Stimulated activated CD4-positive, alpha-beta T cell treated with anti-CD3 and anti-CD28 coated beads, Interleukin-12 subunit alpha, Interleukin-12 subunit beta, amount 100 ng/mL, for 48 hours (primary cell): ENCODE measurements around the gene EDN2.

Experiments
- DNase-seq, 3 donors: peaks; one replicate each; pipeline ENCODE4 v3.0.0-alpha.2; 2020; ENCODE audit warnings: low read depth in 2 of 3, low spot score in 1 of 3

The EDN2 gene

GRCh38 chr1:41483960-41484401 lies 502 bp downstream of the EDN2 start:
- no peak for DNase-seq

GRCh38 chr1:41483001-41483850 lies 1.3 kb downstream of the EDN2 start:
- DNase-seq, result no peak

GRCh38 chr1:41482001-41482765 lies 2.3 kb downstream of the EDN2 start:
- no peak for DNase-seq

GRCh38 chr1:41481109-41481775 lies 3.2 kb downstream of the EDN2 start:
- DNase-seq, result no peak

GRCh38 chr1:41480204-41481108 lies 4.0 kb downstream of the EDN2 start:
- DNase-seq, result no peak

GRCh38 chr1:41479808-41480160 lies 4.7 kb downstream of the EDN2 start:
- no peak for DNase-seq

- no peak for DNase-seq
Observed at GRCh38 chr1:41479000-41479807, 5.3 kb downstream of the EDN2 start.

- DNase-seq, result no peak
Observed at GRCh38 chr1:41478118-41478748, 6.2 kb downstream of the EDN2 start.

- DNase-seq, result no peak
Observed at GRCh38 chr1:41476807-41477361, 7.6 kb downstream of the EDN2 start.

GRCh38 chr1:41475859-41476567 lies 8.5 kb downstream of the EDN2 start:
- no peak for DNase-seq

GRCh38 chr1:41475346-41475745 lies 9.1 kb downstream of the EDN2 start:
- no peak for DNase-seq

GRCh38 chr1:41474490-41475271 lies 9.8 kb downstream of the EDN2 start:
- DNase-seq, result no peak

GRCh38 chr1:41473738-41474362 lies 10.6 kb downstream of the EDN2 start:
- no peak for DNase-seq

GRCh38 chr1:41471658-41472057 lies 12.8 kb downstream of the EDN2 start:
- no peak for DNase-seq

GRCh38 chr1:41469706-41470105 lies 14.8 kb downstream of the EDN2 start:
- DNase-seq, result no peak

GRCh38 chr1:41468122-41468762 lies 16.2 kb downstream of the EDN2 start:
- DNase-seq, result no peak

GRCh38 chr1:41467673-41468072 lies 16.8 kb downstream of the EDN2 start:
- no peak for DNase-seq
